Lung microvascular endothelial cell (primary cell): ENCODE results near the gene SGTB. TPM values are rescaled to one million over a fixed set of nuclear protein-coding genes. Genes with fewer than 3 reads are reported as not detected.
"Not testable (repeated sequence)": the region's sequence is repeated elsewhere in the genome, so short reads cannot be mapped to it uniquely, and the experiment has no call there.

Experiments
- DNase-seq, 2 donors: peaks; one replicate each; pipeline versions ENCODE4 v3.0.0 to v3.0.0-alpha.2; 2010; ENCODE audit warnings: low read depth in 2 of 2
- total RNA-seq: library from RNA; depleted of rRNA; stranded (reverse); fragments of >200 nt; gene quantifications from 2 replicates; pipeline ENCODE4 v1.2.1, GENCODE V29; 2014

The SGTB gene
- total RNA-seq, 1 donor from 2014 or later = 9.3 TPM

DNA sequence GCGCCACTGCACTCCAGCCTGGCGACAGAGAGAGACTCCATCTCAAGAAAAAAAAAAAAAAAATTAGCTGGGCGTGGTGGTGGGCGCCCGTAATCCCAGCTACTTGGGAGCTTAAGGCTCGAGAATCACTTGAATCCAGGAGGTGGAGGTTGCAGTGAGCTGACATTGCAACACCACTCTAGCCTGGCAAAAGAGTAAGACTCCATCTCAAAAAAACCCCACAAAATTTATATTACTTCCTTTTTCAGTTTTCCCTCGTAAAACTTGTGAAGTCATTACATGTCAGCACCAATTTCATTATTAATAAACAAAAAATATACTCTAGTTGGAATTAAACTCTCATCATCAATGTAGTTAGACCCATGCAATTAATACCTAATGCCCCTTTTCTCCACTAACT is 53.2 kb downstream of the SGTB start:
- DNase-seq = no peak

DNA sequence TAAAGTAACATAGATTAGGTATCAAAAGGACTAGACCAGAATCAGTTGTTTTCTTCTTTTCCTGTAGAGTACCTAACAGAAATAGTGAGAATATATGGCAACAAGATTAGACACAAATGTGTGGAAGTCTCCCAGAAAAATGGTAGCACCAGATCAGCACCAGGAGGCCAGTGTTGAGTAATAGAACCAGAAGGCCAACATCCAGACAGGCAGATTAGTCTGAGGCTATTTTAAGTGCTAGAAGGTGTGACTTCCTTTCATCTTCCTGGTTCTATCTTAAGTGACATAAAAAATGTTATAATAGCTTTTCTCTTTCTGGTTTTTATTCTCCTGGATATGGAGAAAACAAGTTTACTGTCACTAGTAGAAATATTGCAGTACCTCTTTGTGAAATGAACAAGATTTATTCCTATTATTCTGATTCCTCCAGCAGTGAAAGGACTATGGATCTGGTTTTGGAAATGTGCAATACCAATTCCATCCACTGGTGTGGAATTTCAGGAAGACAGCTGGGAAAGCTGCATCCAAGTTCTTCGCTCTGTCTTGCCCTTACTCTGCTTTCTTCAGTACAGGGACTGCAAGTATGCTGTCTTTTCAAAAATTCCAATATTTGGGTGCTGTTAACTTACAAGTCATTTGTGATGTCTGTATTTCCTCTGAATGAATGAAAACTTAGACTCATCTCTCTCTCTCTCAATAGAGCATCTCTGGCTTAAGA is 57.9 kb downstream of the SGTB start:
- peak; percentile 2 to 4 for DNase-seq

DNA sequence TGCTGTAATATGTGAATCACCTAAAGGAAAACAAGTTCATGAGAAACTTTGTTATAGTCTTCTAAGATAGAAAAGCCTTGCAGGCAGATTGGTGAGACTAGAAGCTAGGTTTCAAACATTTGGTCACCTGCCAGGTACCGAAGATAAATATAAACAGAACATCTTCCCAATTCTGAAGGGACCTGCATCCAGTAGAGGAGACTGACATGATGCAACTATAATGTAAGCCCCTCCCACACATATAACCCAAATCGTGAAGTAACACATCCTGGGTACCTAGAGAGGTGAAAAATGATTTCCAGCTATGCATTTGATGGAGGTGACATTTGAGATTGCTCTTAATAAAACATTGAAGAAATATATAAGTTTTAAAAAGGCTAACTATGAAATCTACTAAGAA is 67.2 kb downstream of the SGTB start:
- no peak for DNase-seq

DNA sequence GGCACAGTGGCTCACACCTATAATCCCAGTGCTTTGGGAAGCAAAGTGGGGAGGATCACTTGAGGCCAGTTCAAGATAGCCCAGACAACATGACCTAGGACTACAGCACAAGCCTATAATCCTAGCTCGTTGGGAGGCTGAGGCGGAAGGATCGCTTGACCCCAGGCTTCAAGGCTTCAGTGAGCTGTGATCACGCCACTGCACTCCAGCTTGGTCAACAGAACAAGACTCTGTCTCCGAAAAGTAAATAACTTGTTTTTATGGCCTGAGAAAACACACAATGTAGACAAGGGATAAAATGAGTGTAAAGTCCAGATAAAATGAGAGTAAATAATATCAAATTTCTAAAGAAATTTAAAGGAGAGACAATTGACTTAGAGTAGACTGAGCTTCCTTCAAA is 70.8 kb downstream of the SGTB start:
- no peak for DNase-seq

DNA sequence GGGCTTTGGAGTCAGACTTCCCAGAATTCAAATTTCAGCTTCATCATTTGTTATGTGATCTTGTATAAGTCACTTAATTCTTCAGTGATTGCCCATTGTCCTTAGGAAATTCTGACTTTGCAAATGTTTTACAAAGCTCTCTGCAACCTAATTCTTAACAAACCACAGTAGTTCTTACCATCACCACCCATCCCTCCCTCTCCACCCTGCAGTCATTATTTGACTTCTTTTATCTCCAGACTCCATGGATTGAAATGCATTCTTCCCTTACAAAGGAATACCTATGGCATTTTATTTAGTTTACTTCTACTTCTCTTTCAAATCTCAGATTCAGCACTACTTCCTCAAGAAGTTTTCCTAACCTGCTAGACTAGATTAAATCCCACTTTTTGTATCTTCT is 74.0 kb downstream of the SGTB start:
- no peak for DNase-seq

DNA sequence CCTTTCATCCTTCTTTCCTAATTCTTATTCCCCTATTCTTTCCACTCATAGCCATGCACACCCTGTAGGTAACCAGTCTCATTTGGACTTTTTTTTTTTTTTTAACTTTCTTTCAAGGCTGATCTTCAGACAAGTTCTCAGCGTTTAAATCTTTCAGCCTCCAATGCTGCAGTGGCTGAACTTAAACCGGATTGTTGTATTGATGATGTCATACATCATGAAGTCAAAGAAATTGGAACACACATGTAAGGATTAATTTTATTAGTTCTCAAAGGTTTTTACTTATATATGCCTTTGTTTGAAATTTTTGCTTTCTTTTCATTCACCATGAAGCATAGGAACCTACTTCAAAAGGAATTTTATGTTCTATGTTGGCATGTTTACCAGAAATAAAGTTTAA is 75.0 kb downstream of the SGTB start:
- no peak for DNase-seq

DNA sequence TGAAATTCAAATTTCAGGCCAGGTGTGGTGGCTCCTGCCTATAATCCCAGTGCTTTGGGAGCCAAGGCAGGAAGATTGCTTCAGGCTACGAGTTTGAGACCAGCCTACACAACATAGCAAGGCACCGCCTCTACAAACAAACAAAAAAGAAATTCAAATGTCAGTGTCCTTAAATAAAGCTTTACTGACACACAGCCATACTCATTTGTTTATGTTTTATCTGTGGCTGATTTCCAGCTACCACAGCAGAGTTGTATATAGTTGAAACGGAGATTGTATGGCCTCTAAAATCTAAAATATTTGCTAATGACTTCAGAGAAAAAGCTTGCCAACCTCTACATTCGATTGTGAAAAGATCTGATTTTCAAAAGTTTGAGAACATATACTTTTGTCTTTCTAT is 81.7 kb downstream of the SGTB start:
- no peak for DNase-seq

DNA sequence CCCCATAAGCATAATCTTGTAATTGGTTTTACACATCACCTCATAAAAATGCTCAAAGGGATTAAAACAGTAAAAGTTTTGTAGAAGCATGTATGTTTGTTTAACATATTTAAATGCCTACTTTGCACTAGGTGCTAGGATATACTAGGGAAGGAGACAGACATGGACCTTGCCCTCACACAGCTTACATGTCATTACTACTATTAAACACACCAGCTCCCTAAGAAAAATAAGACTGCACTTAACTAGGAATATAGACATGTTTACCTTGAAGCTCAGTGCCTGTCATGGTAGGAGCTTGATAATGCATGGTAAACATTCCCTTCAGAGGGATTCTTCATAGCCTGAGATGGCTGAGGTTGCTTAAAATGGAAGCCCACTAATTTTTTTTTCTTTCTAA is 90.9 kb downstream of the SGTB start:
- DNase-seq = no peak

DNA sequence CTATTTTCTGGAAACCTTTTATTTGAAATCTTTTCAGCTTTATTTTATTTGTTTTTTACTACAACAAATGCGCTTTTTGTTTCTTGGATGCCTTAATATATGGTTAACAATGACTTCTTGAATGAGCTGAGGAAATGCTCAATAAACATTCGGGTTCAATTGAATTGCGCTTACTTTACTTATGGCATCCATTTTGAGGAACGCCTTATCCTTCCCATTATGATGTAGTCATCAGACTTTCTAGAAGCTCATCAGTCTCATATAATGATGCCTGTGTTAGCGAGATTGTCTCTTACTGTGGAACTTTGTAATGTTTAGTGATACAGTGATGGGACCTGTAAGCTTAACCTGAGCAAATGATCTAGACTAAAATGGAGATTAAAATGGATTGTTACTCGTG is 96.2 kb downstream of the SGTB start:
- peak in 1 of 2 donors; percentile 40 for DNase-seq

DNA sequence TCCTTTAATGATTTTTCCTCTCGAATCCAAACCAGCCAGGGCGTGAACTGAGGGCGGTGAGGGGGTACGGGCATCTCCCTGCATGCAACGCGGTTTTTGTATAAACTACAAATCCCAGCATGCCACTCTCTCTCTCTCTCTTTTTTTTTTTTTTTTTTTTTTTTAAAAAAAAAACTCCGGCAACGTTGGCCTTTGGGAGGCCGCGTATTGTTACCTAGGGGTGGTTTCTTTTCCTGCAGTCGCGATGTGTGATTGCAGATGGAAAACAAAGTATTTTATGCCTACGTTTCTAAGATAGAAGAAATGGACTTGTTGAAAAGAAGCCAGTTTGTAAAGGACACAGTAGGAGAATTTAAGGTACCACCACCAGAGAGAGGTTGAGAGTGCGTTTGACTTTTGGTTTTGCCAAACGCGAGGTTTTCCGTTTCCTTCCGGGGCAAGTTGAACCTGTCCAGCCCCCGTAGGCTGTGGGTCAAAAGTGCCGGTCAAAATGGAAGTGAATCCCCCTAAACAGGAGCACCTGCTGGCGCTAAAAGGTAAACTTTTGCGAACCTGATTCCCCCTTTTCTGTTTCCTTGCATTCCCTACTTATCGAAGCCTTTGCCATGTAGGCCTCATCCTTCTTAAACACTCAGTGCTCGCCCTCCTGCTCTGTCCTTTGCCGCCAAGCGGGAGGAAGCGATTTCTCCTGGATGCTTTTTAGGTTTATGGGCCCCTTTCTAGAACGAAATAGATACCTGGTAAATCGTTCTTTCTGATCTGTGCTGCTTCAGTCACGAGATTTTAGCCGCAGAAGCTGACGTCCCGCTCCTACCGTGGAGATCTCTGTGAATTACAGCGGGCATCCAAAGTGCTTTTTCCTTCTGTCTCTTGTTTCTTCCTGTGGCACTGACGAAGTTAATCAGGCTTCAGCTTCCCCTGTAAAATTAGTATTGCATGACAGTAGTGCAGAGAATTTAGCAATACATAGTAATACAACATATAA is 97.0 kb downstream of the SGTB start, which contains the start of the genes SHLD3 and TRAPPC13:
Gene SHLD3 (plus strand): TSS at position 457 of the 985 bp plus-strand sequence. CDS start 4,561 bp downstream, outside the sequence.
Gene TRAPPC13 (plus strand): TSS at position 457 of the 985 bp plus-strand sequence. CDS start 34 bp downstream, at position 491.
- DNase-seq = peak; percentile 89 to 90

DNA sequence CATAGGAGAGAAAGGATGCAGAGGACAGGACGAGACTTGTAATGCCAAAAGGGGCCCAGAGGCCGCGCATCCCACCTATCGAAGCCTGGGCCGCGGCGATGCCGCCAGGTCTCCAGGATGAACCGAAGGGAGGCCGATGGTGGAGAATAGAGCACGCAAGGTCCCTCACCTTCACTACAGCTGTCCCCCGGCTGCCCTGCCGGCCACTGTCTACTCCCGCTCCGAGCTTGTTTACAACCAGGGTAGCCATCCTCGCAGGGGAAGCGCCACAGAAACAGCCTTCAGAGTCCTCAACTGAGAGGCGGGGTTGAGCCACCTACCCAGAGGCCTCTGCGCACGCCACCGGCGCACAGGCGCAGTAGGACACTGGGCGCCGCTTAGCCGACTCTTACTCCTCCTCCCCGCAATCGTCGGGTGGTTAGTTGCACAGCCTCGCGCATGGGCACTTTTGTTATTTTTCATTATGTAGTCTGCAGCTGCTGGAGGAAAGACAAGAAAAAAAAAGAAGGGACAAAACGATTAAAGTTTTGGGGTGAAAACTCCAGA is 97.8 kb downstream of the SGTB start, which contains the start of gene TRIM23:
Gene TRIM23 (minus strand): TSS at position 309 of the 546 bp plus-strand sequence. CDS start 59 bp downstream, at position 250.
- DNase-seq = peak; percentile 95

DNA sequence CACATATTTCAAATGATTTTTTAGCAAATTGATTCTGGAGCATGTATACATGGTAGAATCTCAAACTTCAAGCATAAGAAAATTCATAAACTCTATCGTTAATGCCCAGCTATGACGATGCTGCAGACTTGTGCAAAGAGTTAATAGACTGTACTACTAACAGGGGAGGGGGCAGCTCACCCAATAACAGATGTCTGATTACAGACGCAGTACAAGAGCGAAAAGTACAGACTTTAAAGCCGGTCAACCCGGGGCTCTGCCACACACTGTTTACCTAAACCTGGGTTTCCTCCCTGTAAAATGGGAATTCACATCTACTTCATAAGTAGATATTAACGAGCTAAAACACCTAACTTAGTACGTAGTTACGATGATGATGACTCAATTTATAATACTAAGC is 98.4 kb downstream of the SGTB start:
- peak; percentile 6 to 11 for DNase-seq

DNA sequence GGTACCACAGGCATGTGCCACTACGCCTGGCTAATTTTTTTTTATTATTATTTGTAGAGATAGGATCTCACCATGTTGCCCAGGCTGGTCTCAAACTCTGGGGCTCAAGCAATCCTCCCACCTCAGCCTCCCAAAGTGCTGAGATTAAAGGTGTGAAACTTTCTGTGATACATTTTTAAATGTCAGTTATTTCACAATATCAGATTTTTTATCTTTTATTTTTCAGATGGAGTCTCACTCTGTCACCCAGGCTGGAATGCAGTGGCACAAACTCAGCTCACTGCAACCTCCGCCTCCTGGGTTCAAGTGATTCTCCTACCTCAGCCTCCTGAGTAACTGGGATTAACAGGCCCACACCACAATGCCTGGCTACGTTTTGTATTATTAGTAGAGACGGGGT is 99.9 kb downstream of the SGTB start:
- DNase-seq = not testable (repeated sequence)

DNA sequence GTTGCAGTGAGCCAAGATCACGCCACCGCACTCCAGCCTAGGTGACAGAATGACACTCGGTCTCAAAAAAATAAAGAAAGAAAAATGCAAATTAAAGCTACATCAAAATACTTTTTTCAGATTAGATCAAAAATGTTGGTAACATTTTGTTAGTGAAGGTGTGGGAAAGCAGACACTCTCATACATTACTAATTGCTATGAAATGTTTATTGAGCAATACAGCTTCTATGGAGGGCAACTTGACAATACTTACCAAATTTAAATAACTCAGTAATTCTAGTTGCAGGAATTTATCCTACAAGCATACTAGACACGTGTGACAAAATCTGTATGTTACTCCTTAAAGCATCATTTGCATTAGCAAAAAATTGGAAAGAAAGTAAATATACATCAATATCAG is 101.9 kb downstream of the SGTB start:
- DNase-seq = no peak

Other genes with a start within 250 kb of the SGTB start
- gene ADAMTS6, start 240.2 kb downstream of the SGTB start, total RNA-seq = 30.9 and 52.2 TPM in 2 replicates
- 6.3 and 10.5 TPM in 2 replicates for gene CENPK, start 158.9 kb downstream of the SGTB start, total RNA-seq
- 23.1 and 39.3 TPM in 2 replicates for gene PPWD1, start 158.8 kb downstream of the SGTB start, total RNA-seq
- gene TRIM23, start 97.8 kb downstream of the SGTB start, total RNA-seq = 19.2 and 28.8 TPM in 2 replicates
- 2.6 and 3.6 TPM in 2 replicates for gene SHLD3, start 97.1 kb downstream of the SGTB start, total RNA-seq
- gene TRAPPC13, start 97.1 kb downstream of the SGTB start, total RNA-seq = 20.3 and 25.2 TPM in 2 replicates
- gene NLN, start 96 bp upstream of the SGTB start, total RNA-seq = 21.0 and 22.7 TPM in 2 replicates
- 43.8 and 55.2 TPM in 2 replicates for gene ERBIN, start 204.5 kb upstream of the SGTB start, total RNA-seq